GM19025 (cell line): ENCODE results near the gene KCNK16.

Source experiments
- ATAC-seq: cut with Tn5 transposase; IDR thresholded peaks from one replicate; pipeline ENCODE4 v1.9.1; 2021; ENCODE audit warnings: mild to moderate bottlenecking, low read depth, moderate library complexity; ENCODE audit not compliant: unreplicated experiment

Gene KCNK16

DNA sequence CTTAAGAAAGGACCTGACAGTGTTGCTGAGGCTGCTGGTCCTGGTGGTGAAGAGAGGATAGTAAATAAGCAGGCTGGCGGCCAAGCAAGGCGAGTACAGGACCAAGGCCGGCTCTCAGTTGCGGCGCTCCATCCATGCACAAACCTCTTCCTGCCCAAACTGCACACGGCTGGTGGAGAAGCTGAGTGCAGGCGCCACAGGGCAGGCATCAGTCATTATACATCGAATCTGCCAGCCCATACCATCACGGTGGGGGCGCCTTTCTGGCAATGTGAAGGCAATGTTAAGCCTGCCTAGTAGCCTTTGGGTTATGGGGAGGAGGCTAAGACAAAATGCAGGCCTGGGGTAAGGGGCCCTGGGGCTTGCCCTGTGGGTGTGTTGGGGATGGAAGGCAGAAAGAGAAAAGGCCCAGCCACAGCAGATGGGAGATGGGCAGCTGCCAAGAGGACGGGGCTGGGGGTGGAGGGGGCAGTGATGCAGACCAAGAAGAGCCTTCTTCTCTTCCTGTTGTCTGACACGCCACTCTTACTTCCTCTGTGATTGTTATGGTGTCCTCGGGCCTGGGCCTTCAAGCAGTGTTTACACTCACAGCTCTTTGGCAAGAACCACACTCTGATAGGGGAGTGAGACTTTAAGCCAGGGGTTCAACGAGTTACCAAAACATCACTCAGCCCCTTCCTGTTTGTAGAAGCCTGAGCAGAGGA is 20.3 kb upstream of the KCNK16 start:
- no peak for ATAC-seq

DNA sequence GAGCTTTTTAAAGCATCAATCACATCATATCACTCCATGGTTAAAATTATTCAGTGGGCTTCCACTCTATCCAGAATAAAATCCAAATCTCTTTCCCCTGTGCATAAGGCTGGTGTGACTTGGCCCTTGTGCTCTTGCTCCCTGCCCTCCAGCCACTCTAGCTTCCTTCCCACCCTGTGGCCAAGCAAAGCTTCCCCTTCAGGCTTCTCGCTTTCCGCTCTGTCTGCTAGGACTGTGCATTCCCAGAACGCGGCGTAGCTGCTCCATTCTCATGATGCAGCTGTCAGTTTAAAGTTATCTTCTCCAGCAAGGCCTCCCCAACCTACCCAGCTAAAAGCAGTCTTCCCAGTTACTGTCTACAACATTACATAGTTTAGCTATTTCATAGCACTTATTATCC is 19.4 kb upstream of the KCNK16 start:
- no peak for ATAC-seq

DNA sequence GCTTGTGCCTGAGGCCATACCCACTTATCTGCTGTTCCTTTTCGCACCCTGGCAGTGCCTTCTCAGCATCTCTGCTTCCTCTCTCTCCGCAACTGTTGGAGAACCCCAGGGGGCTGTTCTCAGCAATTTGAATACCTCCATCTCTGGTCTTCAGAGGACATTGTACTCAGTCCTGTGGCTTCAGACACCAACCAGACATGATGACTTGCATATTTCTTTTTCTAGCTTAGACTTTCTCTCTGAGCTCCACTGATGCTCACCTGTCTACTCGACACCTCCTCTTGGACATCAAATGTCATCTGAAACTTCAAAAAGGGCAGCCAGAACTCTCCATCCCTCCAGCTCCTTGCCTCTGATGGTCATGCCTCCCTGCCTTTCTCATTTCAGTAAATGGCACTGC is 18.9 kb upstream of the KCNK16 start:
- ATAC-seq, result no peak

DNA sequence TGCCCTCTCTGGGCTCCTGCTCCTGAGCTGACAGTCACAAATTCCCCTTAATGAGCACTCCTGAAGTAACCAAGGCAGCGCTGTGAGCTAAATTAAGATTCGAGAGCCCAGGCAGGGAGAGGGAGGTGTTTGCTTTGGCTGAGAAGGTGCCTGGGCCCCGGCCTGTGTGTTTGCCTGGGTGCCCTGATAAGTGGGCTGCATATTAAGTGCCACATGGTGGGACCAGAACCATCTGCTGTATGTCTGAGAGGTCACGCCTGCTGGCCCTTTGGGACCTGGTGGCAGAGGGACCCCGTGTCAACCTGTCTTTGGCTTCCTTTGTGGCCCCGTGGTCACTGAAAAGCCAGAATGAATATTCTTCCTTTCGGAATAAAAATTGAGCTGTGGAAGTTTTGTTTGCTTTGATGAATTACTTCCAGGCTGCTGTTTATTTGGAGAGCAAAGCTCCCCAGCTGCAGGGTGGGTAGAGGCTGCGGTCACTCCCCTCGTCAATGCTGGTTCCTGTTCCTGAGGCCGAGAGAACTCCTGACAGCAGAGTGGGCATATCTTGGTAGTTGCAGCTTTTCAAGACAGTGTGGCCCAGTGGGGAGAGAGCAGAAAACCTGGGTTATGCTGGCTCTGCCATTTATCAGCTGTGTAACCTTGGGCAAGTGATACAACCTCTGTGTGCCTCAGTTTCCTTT is 17.5 kb upstream of the KCNK16 start:
- no peak for ATAC-seq

DNA sequence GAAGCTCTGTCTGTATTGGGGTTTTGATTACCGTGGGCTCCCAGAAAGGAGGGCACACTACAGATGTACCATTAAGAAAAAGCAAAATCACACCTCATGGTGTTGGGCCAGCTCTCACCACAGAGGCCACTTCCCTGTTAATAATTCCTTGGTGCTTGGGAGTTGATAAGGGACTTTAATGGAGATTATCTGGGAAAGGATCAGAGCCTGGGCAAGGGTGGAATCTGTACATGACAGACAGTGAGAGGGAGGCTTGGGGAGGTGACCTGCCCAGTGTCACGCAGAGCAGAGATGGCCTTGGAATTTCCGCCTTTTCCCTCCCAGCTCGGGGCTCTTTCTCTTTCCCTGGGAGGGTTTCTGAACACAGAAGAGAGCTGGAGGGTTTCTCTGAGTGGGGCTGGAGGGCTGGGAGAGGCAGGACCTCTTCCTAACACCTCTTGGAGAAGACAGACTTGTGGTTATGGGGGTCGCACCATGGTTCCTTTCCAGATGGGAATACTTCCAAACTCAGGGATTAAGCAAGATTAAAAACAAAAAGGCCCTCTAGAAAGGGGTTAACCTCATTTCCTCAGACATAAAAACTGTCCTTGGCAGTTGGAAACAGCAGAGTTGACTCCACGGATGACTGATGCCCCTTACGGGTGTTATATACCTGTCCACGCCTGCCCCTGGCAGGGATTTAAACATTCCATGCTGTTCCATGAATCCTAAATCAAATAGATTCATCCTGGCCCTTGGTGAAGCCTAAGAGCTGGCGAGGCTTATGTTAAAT is 16.8 kb upstream of the KCNK16 start:
- no peak for ATAC-seq

DNA sequence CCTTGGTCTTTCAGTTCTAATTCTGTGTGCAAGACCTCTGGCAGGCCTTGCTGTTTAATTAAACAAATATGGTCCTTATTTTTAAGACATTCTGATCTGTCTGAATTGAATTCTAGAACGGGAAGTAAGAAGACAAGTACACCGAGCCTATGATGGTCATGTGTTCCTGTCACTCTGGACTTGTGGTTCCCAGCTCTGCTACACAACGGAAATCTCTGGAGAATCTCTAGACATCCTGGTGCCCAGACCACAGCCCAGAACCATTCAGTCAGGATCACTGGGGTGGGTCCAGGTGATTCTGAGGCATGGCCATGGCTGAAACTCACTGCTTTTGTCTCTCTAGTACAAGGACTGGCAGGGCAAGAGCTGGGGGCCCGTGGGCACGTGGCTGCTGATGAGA is 15.9 kb upstream of the KCNK16 start:
- ATAC-seq, result no peak

DNA sequence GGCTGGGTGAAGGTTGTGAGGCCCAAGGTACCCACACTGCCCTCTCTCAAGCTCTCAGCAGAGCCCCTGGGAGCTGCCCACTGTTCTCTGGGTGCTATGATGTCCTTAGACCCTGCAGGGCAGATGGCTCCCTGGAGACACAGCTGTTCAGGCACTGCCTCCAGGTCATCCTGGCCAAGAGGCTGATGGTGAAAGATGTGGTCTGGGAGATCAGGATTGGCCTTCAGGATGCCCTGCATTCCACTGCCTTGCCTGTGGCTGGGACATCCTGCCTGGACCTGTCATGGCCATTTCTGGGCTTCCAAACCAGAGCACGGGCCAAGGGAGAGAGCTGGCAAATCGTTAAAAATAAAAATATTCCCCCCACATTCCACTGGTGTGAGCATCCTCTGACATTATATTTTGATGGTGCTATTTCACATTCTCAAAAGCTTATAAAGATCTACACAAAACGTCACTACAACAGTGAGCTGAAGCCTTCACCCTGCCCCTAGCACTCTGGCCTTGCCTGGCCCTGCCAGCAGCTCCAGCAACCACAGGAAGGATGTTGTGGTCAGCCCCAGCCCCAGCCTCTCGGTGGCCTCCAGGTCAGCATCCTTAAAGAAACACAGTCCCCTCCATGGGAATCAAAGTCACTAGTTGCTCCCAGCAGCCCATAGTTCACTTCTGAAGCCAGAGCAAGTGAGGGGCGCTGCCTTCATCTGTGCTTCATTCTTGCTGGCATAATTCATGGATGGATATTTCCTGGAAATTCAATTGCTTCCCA is 13.5 kb upstream of the KCNK16 start:
- ATAC-seq, result no peak

DNA sequence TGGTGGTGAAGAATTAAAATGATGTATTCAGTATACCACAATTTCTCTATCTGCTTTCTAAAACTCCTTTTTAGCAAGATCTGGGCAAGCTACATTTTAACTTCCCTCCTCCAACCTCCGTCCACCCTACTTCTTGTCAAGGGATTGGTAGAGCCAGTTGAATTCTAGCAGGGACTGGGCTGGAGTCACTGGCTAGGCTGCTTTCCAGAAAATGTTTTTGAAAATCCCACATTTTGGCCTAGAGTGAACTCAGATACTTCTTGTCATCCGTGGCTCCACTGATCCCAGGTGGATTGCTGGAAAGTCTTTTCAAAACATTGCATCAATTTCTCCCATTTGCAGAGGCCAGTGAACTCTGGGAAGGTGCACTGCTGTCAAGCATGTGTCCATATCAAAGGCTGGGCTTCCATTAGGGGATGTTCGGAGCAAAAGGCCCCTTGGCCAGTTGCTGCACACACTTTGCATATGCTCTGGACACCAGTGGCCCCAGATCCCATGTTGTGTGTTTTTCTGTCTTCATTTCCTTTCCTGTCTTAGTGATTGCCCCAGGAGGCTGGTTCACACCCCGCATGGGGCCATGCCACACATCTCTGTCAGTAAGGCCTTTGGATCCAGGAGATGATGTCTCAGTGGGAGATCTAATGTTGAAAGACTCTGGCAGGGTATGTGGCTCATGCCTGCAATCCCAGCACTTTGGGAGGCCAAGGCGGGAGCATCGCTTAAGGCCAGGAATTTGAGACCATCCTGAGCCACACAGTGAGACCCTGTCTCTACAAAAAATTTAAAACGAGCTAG is 11.3 kb upstream of the KCNK16 start:
- no peak for ATAC-seq

DNA sequence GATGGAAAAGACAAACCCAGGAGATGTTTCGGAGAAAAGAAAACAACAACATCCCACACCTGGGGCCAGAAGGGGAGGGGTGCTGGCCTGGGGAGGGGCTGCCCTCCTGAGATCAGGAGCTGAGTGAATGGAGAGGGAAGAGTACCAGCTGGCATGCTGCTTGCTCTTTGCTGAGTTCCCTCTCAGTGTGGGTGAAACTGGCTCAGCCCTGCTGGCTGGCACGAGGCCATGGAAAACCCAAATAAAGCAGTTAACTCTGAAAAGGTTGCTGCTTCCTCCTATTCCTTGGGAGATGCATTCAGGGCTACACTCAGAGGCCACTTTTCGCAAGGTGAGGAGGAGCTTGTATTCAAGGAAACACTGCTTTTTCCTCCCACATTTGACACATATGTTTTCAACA is 8.0 kb upstream of the KCNK16 start:
- no peak for ATAC-seq

DNA sequence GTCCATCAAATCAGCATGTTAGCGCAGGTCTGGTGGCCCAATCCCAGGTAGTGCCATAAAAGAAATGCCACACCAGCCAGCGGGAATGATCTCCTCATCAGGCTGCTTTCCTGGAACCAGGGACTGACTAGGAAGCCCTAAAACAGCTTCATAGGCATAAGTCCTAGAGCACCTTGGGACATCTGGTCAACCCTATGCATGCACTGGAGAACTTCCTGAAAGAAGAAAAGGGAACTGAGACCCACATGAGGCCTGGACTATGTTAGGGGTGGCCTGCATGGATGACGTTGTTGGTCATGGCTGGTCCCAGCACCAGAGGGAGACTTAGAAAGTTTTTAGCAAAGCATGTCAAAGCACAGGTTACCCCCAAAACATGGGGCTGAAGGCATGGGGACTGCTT is 7.6 kb upstream of the KCNK16 start:
- ATAC-seq, result no peak

DNA sequence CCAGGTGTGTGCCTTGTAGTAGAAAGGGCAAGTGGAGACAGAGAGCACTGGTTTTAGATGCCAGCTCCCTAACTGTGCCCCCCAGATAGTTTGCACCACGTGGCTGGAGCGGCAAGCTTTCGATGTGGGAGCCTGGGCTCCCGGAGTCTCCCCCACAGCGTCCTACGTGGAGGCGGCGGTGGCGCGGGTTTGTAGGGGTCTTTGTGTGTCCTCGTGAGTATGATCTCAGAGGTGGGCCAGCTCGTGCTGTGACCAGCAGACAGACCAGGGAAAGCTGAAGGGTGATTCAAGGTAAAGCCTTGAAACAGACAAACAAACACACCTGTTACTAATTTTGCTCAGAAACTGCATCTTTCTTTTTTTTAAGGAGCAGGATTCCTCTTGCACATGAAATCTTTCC is 5.6 kb upstream of the KCNK16 start:
- no peak for ATAC-seq

DNA sequence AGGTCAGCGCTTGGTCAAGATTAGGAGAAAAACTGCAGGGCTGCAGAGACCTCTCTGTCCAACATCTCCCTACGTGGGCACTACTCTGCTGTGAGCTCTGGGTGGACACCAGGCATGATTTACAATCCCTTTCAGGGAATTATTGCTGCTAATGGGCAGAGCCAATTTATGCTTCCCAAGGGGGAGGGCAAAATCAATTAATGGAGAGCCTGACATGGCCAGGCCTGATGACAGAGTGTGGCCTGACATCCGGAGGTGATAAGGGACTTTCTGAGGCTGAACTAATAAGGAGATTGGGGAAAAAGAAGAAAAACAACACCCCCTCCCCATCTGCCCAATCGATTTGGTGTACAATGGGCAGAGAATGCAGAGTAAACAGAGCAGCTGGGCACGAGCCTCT is 5.0 kb upstream of the KCNK16 start:
- ATAC-seq, result no peak

DNA sequence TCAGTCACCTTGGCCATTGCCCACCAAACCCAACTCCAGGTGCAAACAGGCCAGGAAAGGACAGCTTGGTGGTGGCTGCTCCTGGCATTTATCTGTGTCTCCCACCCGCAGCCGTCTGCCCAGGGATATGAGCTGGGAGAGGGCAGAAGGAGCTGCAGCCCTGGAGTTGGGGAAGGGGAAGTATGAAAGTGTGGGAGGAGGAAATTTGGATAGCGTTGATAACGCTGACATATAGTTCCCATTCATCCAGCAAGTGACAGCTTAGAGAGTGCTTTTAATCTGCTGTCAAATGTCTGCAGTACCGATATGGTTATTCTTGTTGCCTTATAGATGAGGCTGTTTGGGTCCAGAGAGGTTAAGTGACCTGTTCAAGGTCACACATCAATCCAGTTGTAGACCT is 741 bp downstream of the KCNK16 start:
- no peak for ATAC-seq

DNA sequence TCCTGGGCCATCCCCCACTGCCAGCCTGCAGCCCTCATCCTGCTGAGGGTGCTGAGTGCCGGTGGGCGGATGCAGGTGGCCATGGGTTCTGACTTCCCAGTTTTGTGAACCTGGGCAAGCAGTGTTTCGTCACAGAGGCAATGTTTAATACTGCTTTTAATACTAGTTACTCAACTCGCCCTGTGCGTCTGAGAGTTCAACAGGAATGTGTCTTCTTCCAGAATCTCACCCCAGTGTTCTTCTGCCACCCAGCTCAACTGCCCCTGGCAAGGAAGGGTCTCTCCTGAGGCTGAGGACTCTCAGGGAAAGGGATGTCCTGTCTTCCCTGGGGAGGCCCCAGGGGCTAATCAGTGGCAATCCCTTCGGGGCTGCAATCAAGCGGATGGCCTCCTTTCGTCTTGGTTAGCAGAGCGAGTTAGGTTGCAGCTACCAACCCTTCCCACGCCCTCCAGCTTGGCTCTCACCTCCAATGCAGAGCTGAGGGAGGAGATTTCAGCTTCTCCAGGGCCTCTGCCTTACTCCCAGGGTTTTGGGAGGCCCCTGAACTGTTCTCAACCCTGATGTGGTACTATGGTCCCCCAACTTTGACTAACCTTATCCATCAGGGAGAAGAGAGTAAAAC is 2.0 kb downstream of the KCNK16 start:
- no peak for ATAC-seq

DNA sequence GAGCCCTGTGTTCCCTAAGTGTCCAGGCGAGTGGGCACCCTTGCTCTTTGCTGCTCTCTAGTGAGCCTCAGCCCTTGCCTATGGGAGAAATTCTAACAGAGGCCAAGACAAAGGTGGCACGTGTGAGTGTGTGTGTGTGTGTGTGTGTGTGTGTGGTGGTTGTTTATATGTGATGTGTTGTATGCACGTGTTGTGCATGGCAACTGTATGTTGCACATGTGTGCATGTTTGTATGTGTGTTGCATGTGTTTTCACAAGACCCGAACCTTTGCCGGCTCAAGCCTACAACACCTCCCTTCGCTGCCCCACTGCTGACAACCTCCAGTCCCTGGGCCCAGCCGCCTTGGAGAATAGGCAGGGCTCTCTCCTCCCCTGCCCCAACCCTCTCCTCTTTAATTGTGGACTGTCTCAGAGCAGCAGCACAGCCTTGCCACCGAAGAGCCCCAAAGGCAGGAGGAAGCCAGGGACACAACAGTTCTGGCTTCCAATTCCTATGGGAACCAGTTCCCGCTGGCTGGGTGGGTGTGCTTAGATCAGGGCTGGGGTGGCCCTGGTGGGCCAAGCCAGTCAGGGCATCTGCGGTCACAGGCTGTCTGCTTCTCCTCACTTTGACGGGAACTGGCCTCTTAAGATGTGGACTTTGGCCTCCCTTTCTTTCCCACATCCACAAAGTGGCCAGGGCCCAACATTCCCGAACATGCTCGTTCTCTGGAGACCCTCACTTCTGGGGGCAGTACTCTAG is 2.7 kb downstream of the KCNK16 start:
- ATAC-seq, result no peak

DNA sequence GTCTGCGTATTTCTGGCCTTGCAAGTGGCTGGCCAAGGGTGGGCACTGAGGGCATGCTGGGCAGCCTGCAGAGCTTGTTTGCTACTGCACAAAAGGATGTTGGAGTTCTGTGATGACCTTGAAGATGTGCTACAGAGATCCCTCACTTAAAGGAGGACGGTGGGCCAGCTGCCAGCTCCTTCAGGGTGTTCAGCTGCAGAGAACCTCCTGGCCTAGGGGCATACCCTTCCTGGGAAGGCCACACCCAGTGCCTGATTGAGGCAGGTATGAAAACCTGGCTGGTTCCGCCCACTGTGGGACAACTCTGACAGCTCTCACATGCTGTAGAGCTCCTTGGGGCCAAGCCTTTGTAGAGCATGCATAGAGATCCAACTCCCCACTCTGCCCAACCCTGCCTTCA is 5.2 kb downstream of the KCNK16 start:
- ATAC-seq, result no peak

DNA sequence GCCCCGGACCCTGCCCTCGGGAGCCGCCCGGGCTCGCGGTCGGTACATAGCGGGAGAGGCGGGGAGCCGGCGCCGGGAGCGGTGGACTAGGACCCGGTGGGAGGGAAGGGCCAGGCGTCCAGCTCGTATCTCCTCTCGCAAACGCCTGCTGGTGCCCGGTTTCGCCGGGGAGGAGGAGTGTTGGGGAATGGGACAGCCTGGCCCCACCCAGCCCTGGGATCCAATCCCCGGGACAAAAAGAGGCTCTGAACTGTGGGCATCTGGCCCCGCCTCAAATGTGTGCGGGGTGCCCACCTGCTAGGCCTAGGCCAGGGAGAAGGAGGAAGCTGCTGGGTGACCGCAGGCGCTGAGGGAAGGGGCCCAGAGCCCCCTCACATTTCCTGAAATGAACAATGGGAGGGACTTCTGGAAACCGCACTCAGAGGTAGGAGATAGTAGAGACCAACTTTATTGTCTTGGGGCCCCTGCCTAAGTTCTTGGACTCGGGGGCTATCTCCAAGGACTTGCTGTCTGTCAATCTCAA is 8.2 kb downstream of the KCNK16 start, which contains the start of gene KCNK17:
TSS of gene KCNK17 (minus strand) at position 147 of the 523 bp plus-strand sequence. CDS start at position 48, 99 bp downstream.
- ATAC-seq, result no peak

DNA sequence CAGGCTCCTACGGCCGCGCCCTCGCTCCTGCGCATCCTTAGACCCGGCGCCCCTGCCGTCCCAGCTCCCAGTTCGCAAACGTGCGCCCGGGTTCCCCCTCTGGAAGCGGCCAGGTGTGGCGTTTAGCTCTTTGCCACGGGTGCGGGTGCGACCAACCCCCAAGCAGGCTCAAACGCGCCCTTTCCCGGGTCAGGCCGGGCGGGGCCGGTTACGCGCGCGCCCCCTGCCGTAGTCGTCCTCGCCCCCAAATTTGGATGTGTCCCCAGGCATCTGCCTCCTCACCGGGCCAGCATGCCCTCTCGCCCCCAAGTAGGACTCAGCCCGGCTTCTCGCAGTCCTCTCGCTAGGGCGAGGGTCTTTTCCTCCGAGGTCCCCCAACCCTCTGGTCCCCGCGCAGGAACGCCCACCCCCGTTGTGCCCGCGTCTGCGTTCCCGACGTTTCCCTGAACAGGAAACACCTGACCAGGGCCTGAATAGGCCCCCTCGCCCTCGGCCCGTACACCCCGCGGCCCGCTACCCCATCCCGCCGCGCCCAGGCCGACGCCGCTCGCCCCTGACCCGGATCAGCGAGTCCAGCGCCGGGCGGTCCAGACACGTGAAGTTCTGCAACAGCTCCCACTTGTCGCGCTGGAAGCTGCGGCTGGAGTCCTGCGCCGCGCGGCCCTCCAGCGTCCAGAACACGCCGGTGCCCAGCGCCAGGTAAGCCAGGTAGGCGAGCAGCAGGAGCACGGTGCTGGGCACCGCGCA is 8.8 kb downstream of the KCNK16 start:
- ATAC-seq, result no peak
